AG10803 (cell line): ENCODE measurements around the gene NUTM1.
"Not testable (repeated sequence)": the region's sequence is repeated elsewhere in the genome, so short reads cannot be mapped to it uniquely, and the experiment has no call there.

ENCODE experiments used
- DNase-seq: peaks from one replicate; pipeline ENCODE4 v3.0.0; 2010; ENCODE audit warnings: low read depth
- H3K4me3 ChIP-seq: 2 replicates; pipeline ENCODE4 v1.5.1; 2011; ENCODE audit warnings: mild to moderate bottlenecking, low read length, control low read depth
- TF ChIP-seq, protein P1 (sequence below): conservative IDR thresholded peaks from 2 replicates; pipeline ENCODE4 v1.5.1; 2011; ENCODE audit warnings: mild to moderate bottlenecking, low read length, control low read depth, inconsistent platforms

The NUTM1 gene

DNA sequence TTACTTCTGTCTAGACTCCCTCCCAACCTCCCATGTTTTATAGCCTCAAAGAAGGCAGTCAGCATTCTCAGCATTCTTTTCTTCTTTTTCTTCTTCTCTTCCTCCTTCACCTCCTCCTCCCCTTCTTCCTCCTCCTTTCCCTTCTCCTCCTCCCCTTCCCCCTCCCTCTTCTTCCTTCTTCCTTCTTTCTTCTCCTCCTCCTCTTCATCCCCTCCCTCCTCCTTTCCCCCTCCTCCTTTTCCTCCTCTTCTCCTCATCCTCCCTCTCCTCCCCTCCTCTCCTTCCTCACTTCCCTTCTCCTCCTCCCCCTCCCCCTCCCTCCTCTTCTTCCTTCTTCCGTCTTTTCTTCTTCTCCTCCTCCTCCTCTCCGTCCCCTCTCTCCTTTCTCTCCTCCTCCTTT is 27.5 kb downstream of the NUTM1 start:
- H3K4me3 ChIP-seq = no peak overlapping the region
- DNase-seq = no peak
- TF ChIP-seq, protein P1, sequence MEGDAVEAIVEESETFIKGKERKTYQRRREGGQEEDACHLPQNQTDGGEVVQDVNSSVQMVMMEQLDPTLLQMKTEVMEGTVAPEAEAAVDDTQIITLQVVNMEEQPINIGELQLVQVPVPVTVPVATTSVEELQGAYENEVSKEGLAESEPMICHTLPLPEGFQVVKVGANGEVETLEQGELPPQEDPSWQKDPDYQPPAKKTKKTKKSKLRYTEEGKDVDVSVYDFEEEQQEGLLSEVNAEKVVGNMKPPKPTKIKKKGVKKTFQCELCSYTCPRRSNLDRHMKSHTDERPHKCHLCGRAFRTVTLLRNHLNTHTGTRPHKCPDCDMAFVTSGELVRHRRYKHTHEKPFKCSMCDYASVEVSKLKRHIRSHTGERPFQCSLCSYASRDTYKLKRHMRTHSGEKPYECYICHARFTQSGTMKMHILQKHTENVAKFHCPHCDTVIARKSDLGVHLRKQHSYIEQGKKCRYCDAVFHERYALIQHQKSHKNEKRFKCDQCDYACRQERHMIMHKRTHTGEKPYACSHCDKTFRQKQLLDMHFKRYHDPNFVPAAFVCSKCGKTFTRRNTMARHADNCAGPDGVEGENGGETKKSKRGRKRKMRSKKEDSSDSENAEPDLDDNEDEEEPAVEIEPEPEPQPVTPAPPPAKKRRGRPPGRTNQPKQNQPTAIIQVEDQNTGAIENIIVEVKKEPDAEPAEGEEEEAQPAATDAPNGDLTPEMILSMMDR = no peak

DNA sequence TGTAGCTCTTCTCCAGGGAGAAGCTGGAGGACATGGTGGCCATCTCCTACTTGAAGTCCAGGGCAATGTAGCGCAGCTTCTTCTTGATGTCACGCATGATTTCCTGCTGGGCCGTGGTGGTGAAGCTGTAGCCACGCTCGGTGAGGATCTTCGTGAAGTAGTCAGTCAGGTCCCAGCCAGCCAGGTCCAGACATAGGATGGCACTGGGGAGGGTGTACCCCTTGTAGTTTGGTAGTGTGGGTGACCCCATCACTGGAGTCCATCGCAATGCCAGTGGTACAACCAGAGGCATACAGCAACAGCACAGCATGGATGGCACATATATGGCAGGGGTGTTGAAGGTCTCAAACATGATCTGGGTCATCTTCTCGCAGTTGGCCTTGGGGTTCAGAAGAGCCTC is 30.8 kb downstream of the NUTM1 start:
- DNase-seq = no peak
- TF ChIP-seq, protein P1 = no peak

DNA sequence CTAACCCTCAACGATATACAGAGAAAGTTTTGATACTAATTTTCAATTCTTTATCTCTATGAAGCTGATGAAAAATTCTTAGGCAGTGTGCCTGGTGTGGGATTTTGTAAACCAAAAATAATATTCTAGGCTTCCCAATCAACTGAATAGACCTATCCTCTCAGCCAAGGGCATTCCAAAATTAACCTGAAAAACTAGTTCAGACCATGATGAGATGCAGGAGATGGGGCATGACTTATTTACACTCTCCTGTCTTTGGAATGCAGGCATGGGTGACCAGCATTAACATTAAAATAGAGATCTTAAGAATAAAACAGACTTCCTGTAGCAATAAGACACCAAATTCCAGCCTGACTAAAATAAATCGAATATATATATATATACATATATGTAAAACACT is 31.7 kb downstream of the NUTM1 start:
- DNase-seq = no peak
- H3K4me3 ChIP-seq = no peak overlapping the region
- TF ChIP-seq, protein P1 = no peak

More for the DNA sequence above, 30.8 kb downstream of the NUTM1 start:
- no peak overlapping the region for H3K4me3 ChIP-seq

DNA sequence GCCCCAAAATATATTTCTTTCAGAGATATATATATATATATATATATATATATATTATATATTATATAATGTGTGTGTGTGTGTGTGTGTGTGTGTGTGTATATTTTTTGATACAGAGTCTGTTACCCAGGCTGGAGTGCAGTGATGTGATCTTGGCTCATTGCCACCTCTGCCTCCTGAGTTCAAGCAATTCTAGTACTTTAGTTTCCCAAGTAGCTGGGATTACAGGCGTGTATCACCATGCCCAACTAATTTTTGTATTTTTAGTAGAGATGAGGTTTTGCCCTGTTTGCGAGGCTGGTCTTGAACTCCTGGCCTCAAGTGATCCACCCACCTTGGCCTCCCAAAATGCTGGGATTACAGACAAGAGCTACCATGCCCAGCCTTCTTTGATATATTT is 32.4 kb downstream of the NUTM1 start:
- DNase-seq, H3K4me3 ChIP-seq: not testable (repeated sequence)

DNA sequence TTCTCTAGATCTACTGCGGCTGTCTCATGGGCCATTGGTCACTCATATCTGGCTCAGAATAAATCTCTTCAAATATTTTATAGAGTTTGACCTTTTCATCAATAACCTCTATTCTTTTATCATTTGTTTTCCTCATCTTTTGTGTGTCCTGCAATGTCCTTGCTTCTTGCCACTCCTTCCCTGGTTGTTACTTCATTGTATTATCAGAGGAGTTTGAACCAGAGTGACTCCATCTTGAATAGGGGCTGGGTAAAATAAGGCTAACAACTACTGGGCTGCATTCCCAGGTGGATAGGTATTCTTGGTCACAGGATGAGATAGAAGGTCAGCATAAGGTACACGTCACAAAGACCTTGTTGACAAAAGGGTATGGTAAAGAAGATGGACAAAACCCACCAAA is 33.7 kb downstream of the NUTM1 start:
- H3K4me3 ChIP-seq = no peak overlapping the region
- TF ChIP-seq, protein P1 = no peak
- no peak for DNase-seq

DNA sequence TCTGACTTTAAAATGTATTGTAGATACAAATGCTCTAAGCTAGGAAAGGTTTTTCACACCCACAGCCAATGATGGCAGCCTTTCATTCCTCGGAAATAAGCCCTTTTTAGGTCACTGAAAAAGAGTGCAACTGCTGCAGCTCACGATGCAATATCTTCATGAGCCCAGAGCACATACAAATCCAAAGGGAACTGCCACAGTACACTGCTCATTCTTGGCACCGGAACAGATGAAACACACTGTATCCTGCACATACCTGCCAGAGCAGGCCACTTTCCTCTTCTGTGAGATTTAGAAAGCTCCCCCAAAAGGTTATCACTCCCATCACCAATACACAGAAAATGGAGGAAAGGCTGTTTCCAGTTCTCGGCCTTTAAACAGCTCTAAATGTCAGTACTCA is 37.4 kb downstream of the NUTM1 start:
- not testable (repeated sequence) for DNase-seq

DNA sequence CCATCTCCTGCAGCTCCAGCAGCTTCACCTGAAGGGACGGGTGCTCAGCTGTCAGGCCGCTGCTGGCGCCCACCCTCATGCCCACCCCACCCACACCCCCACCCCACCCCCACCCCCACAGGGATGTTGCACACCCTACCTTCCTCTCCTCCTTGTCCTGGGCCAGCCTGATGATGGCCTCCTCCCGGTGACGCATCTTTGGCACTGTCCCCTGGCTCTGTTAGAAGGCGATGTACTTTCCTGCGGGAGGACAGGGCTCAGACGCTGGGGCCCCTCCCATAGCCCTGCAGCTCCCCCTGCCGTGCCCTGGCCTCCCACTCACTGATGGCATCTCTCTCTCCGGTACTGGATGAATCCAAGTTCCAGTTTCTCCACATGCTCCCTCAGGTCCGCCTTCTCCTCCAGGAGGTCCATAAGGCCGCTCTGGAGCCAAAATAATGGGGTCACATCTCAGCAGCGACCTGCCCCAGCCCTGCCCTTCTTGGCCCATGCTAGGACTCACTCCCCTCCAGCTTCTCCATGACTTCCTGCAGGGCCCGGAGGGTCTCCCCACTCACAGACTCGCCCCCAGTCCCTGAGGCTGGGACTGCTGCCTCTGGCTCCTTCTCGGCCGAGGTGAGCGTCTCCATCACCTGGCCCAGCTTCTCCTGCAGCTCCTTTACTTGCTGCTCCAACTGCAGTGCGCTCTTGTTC is 38.9 kb downstream of the NUTM1 start:
- not testable (repeated sequence) for DNase-seq, H3K4me3 ChIP-seq

More for the DNA sequence above, 37.4 kb downstream of the NUTM1 start:
- not testable (repeated sequence) for H3K4me3 ChIP-seq

DNA sequence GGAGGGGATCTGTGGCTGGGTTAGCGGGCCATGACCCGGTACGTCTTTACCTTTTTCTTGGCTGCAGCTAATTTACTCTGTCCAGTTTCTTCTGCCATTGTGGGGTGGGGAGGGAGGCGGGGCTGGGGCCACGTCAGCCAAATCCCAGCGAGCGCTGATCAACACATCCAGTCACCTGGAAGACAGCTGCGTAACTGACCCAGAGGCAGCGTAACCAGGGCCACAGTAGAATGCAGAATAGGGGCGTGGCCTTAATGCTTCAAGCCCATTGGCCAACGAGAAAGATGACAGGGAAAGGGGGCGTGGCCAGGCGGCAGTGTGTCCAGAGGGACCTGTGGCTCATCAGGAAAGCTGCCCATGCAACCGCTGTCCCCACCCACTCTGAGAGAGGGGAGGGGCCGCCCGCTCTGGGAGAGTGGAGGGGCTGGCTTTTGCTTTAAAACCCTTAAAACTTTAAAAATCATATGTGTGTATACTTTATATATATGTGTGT is 46.5 kb downstream of the NUTM1 start:
- H3K4me3 ChIP-seq, DNase-seq: not testable (repeated sequence)

DNA sequence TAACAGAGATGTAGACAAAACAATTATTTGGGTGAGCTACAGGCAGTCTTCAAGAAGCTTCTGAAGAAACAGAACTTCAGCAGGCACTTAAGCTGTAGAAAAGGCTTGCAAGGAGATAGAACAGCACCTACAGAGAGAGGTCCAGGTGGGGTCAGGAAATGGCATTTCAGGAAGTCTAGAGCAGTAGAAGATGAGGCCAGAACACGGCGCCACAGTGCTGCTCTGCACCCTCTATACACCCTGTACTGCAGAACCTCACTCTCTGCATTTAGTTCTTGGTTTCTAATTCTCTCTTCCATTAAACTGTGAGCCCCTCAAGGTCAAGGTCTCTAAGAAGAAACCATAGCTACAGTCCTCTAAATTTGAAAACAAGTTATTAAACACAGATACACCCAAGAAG is 49.9 kb downstream of the NUTM1 start:
- not testable (repeated sequence) for H3K4me3 ChIP-seq, DNase-seq

DNA sequence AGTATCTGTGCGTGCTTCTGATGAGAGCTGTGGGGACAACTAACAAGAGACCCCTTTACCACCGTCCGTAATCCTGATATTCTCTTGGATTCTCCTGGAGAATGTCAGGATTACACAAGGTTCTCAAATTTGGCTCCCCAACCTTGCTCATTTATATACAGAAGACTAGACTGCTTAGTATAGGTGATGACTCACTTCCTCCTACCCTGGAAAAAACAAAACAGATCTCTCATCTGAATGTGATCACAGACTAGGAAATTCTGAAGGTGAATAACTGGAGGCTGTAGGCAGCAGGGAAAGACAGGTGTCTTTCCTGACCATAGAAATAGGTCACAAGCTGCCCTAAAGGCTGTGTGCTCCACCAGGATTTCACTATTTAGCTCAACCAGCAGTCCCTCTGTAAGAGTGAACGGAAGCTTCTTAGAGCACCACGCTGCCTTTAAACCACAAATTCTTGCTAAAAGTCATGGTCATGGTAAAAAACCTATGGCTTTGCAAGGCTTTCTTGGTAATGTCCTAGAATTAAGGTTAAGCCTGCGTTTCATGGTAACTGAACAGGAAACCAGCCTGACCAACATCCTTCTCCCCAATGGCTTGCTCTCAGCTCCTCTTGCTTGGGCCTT is 54.6 kb downstream of the NUTM1 start:
- not testable (repeated sequence) for H3K4me3 ChIP-seq, DNase-seq

DNA sequence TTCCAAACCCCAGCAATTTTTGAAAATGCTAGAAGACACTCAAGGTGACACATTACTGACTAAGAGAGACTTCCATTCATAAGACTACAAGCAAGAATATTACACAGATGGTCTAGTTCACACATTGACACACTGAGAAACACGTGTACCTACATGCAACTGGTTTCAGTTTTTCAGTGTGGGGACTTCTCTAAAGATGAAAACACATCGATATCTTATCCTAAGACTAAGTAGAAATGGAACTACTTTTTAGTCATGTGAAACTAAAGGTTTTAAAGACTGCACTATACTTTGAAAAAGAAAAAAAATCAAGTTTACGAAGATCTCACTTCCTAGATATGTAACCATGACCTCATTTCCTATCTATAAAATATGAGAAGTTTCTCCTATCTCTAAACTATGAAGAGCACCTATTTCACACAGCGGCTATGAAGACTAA is 60.1 kb downstream of the NUTM1 start:
- H3K4me3 ChIP-seq, DNase-seq: not testable (repeated sequence)

DNA sequence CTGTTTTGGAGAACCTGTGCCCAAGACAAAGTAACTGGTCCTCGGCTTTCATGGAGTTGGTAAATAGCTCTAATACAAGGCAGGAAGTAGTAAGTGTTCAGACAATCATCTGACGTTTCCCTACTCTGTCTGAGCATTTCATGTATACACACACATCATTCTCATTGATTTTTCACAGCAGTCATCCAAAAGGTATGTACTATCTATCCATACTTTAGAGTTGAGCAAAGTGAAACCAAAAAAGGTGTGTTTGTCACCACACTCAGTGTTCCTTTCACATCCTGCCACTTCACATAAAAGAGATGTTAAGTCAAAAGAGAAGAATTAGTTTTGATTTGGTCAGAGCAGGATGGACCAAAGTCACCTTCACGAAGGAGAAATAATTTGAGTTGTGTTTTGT is 60.8 kb downstream of the NUTM1 start:
- not testable (repeated sequence) for H3K4me3 ChIP-seq, DNase-seq
